Sigmoid colon (tissue), 4 donors: ENCODE results near the gene CEMIP.

Experiments
- EP300 ChIP-seq, 4 donors: sonication (generic); formaldehyde crosslinking; IDR thresholded peaks; one replicate each; pipeline ENCODE4 v1.6.1; 2017; ENCODE audit warnings: antibody characterized with exemption in 4 of 4
- POLR2A ChIP-seq, 2 donors: fragments of 450-650 bp; IDR thresholded peaks; one replicate each; pipeline ENCODE4 v1.6.1; 2016; ENCODE audit warnings: antibody characterized with exemption in 2 of 2, mild to moderate bottlenecking in 2 of 2, moderate library complexity in 2 of 2
- TF ChIP-seq, protein P1 (sequence below), 4 experiments: fragments of 450-650 bp in 3 of 4; fragments of 200-600 bp in 1 of 4; IDR thresholded peaks; one replicate each; pipeline ENCODE4 v1.5.1; 2016 to 2019; ENCODE audit warnings: antibody characterized with exemption in 4 of 4, mild to moderate bottlenecking in 3 of 4, moderate library complexity in 2 of 4

DNA sequence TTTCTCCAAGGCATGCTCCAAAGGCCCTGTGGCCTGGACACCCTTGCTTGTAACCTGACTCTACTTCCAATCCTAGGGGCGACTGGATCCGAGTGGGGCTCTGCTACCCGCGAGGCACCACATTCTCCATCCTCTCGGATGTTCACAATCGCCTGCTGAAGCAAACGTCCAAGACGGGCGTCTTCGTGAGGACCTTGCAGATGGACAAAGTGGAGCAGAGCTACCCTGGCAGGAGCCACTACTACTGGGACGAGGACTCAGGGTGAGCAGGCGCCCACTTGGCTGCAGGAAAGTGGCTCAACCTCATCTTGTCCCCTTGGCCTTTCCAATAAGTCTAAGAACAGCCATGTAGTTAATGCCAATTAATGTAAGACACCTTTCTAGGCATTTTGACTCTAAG is 158.5 kb downstream of the CEMIP start:
- TF ChIP-seq EP300 (IDR thresholded peaks at IDR 0.05) (no peak), POLR2A (IDR thresholded peaks at IDR 0.05) (no peak)
- TF ChIP-seq, protein P1, sequence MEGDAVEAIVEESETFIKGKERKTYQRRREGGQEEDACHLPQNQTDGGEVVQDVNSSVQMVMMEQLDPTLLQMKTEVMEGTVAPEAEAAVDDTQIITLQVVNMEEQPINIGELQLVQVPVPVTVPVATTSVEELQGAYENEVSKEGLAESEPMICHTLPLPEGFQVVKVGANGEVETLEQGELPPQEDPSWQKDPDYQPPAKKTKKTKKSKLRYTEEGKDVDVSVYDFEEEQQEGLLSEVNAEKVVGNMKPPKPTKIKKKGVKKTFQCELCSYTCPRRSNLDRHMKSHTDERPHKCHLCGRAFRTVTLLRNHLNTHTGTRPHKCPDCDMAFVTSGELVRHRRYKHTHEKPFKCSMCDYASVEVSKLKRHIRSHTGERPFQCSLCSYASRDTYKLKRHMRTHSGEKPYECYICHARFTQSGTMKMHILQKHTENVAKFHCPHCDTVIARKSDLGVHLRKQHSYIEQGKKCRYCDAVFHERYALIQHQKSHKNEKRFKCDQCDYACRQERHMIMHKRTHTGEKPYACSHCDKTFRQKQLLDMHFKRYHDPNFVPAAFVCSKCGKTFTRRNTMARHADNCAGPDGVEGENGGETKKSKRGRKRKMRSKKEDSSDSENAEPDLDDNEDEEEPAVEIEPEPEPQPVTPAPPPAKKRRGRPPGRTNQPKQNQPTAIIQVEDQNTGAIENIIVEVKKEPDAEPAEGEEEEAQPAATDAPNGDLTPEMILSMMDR (IDR thresholded peaks at IDR 0.05) = no peak
